ENCODE data around the gene DUSP5. TPM values are rescaled to one million over a fixed set of nuclear protein-coding genes. Genes with fewer than 3 reads are reported as not detected.

DUSP5 gene
- total RNA-seq, 1 donor from 2014 or later = 2.4 TPM

DNA sequence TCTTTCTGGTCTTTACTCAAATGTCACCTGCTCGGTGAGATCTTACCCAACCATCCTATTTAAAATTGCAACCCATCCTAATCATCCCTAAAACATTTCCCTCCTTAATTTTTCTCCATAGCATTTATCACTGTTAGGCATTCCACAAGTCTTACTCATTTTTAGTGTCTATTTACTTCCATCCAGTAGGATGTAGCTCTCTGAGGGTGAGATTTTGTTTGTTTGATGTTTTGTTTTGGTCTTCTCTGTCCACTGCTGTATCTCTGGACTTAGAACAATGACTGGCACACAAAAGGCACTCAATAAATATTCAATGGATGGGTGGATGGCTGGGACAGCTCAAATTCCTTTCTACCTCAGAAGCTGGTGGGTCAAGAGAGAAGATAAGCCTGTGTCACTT, 15.8 kb upstream of the DUSP5 start:
- H3K27ac Mint-ChIP-seq (ENCODE audit: unreplicated experiment) = no peak overlapping the region
- H3K9me3 Mint-ChIP-seq (ENCODE audit: unreplicated experiment) = peaks cover 2% of the 10 kb centered on the region

DNA sequence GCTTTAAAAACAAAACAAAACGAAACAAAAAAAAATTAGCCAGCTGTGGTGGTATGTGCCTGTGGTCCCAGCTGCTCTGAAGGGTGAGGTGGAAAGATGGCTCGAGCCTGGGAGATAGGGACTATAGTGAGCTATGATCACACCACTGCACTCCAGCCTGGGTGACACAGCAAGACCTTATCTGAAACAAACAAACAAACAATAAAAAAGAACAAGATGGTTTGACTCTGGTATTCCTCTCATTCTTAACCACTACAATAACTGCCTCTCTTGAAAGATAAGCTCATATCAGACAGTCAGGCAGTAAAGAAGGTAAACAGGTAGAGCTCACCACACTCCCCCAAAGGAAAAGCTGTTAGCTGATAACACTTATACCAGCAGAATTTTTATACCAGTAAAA, 14.1 kb upstream of the DUSP5 start:
- Mint-ChIP-seq H3K27ac (ENCODE audit: unreplicated experiment) (no peak overlapping the region), H3K9me3 (ENCODE audit: unreplicated experiment) (peaks cover 2% of the 10 kb centered on the region)

More for the DNA sequence above, 15.8 kb upstream of the DUSP5 start:
- H3K27me3 Mint-ChIP-seq (ENCODE audit: unreplicated experiment) = peaks cover 2% of the 10 kb centered on the region
- DNase-seq = no peak
- no peaks in the 10 kb centered on the region for H3K36me3 Mint-ChIP-seq (ENCODE audit: unreplicated experiment)
- no peaks in the 10 kb centered on the region for H3K4me1 Mint-ChIP-seq (ENCODE audit: low read depth, unreplicated experiment)
- TF ChIP-seq, protein P1, sequence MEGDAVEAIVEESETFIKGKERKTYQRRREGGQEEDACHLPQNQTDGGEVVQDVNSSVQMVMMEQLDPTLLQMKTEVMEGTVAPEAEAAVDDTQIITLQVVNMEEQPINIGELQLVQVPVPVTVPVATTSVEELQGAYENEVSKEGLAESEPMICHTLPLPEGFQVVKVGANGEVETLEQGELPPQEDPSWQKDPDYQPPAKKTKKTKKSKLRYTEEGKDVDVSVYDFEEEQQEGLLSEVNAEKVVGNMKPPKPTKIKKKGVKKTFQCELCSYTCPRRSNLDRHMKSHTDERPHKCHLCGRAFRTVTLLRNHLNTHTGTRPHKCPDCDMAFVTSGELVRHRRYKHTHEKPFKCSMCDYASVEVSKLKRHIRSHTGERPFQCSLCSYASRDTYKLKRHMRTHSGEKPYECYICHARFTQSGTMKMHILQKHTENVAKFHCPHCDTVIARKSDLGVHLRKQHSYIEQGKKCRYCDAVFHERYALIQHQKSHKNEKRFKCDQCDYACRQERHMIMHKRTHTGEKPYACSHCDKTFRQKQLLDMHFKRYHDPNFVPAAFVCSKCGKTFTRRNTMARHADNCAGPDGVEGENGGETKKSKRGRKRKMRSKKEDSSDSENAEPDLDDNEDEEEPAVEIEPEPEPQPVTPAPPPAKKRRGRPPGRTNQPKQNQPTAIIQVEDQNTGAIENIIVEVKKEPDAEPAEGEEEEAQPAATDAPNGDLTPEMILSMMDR (IDR thresholded peaks at IDR 0.05; ENCODE audit: partially characterized antibody, unreplicated experiment) = no peak
- no peak overlapping the region for H3K4me3 Mint-ChIP-seq (ENCODE audit: unreplicated experiment)

DNA sequence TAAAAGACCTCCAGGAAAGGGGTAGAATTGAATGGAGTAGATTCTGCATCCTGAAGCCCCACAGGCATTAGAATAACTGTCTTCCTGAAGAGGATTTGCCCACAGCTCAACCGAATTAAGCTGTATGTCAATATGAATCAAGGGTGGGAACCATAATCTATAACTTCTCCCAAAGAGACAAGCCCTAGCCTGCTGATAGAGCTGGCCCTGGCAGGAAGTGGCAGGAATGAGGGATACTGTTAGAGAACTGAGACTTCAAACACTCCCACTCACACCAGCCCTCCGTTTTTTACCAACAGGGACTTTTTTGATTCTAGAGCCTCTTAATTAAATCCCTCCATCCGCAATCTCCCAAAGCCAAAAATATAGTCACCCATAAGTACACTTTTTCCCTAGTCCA, 12.2 kb upstream of the DUSP5 start:
- DNase-seq = no peak
- Mint-ChIP-seq H3K36me3 (ENCODE audit: unreplicated experiment) (no peaks in the 10 kb centered on the region), H3K4me3 (ENCODE audit: unreplicated experiment) (no peak overlapping the region), H3K27ac (ENCODE audit: unreplicated experiment) (no peak overlapping the region), H3K4me1 (ENCODE audit: low read depth, unreplicated experiment) (no peaks in the 10 kb centered on the region), H3K9me3 (ENCODE audit: unreplicated experiment) (peaks cover 2% of the 10 kb centered on the region), H3K27me3 (ENCODE audit: unreplicated experiment) (peaks cover 4% of the 10 kb centered on the region)
- TF ChIP-seq, protein P1 (IDR thresholded peaks at IDR 0.05; ENCODE audit: partially characterized antibody, unreplicated experiment) = no peak

More for the DNA sequence above, 14.1 kb upstream of the DUSP5 start:
- H3K36me3 Mint-ChIP-seq (ENCODE audit: unreplicated experiment) = no peaks in the 10 kb centered on the region
- no peaks in the 10 kb centered on the region for H3K4me1 Mint-ChIP-seq (ENCODE audit: low read depth, unreplicated experiment)
- H3K27me3 Mint-ChIP-seq (ENCODE audit: unreplicated experiment) = peaks cover 1% of the 10 kb centered on the region
- H3K4me3 Mint-ChIP-seq (ENCODE audit: unreplicated experiment) = no peak overlapping the region
- TF ChIP-seq, protein P1 (IDR thresholded peaks at IDR 0.05; ENCODE audit: partially characterized antibody, unreplicated experiment) = no peak
- DNase-seq = no peak

DNA sequence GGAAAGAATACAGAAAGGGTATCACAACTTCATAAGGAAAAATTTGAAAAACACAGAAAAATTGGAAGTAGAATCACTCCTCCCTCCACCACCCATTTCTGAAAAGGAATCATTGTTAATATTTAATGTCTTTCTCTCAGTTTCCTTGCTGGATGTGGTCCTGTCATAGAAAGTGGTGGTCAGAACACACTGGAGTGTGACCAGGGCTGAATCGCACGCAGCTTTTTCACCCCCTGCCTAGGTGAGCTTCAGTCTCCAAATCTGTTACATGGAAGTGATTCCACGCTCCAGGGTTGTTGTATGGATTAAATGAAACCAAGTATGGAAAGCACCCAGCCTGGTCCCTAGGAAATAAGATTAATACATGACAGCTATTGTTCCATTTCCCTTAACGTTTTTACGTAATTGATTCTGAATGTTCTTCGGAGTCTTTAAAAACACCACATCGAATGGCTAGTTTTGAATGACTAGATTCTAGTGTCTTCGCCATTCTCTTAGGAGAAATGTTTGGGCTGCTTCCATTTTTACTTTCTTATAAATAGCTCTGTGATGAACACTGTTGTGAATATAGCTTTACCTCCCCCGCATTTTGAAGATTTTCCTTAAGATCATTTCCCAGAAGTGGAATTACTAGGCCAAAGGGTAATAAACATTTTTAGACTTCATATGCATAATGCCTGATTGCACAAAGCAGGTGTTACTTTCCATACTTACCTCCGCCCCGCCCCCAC, 10.9 kb upstream of the DUSP5 start:
- Mint-ChIP-seq H3K27me3 (ENCODE audit: unreplicated experiment) (peaks cover 3% of the 10 kb centered on the region), H3K4me3 (ENCODE audit: unreplicated experiment) (no peak overlapping the region), H3K36me3 (ENCODE audit: unreplicated experiment) (no peaks in the 10 kb centered on the region), H3K9me3 (ENCODE audit: unreplicated experiment) (peaks cover 2% of the 10 kb centered on the region), H3K4me1 (ENCODE audit: low read depth, unreplicated experiment) (no peaks in the 10 kb centered on the region), H3K27ac (ENCODE audit: unreplicated experiment) (no peak overlapping the region)
- TF ChIP-seq, protein P1 (IDR thresholded peaks at IDR 0.05; ENCODE audit: partially characterized antibody, unreplicated experiment) = no peak
- DNase-seq = no peak
